ENCODE measurements around the gene FUT8.
"Not testable (repeated sequence)": the region's sequence is repeated elsewhere in the genome, so short reads cannot be mapped to it uniquely, and the experiment has no call there.

The FUT8 gene

GRCh38 chr14:65627315-65627714 is 214.8 kb downstream of the FUT8 start:
- no peak for DNase-seq

GRCh38 chr14:65628664-65629063 is 216.1 kb downstream of the FUT8 start:
- DNase-seq, result no peak

- DNase-seq, result no peak
Measured at GRCh38 chr14:65631040-65631439, 218.5 kb downstream of the FUT8 start.

- DNase-seq, result no peak
Measured at GRCh38 chr14:65632487-65632886, 220.0 kb downstream of the FUT8 start.

DNA sequence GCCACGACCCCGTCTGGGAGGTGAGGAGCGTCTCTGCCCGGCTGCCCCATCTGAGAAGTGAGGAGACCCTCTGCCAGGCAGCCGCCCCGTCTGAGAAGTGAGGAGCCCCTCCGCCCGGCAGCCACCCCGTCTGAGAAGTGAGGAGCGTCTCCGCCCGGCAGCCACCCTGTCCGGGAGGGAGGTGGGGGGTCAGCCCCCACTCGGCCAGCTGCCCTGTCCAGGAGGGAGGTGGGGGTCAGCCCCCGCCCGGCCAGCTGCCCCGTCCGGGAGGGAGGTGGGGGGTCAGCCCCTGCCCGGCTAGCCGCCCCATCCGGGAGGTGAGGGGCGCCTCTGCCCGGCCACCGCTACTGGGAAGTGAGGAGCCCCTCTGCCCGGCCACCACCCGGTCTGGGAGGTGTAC is 221.1 kb downstream of the FUT8 start:
- not testable (repeated sequence) for DNase-seq

DNA sequence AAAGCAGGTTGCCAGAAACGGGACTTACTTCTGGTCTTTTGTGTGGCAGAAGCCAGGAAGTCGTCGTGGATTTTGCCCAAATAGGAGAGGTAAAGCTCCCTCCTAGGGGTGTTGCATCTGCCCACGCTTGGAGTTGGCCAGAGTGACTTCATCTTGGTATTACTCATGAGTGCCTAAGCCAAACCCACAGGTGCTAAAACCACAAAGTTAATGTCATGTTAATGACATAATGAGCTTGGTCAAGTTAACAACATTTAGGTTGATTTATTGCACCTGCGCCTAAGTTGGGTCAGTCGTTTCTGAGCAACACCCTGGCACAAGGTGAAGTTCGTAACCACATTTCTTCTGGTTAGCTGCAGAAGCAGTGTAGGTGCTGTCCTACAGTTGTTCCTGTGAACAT is 225.2 kb downstream of the FUT8 start:
- no peak for DNase-seq

DNA sequence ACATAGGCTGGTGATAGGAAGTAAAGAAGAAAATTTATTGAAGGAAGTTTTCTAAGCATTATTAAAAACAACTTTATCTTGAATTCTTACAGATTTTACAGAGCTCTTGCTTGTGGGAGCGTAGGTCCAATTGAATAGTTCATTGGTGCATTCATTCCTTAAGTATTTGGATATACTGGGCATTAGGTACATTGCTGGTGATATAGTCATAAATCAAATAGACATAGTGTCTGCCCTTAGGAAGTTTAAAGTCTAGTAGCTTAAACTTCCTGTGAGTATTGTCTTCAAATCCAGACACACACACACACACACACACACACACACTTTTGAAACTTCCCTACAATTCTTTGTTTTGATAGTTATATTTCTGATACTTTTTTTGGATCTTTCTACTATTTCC is 226.7 kb downstream of the FUT8 start:
- DNase-seq, result no peak

DNA sequence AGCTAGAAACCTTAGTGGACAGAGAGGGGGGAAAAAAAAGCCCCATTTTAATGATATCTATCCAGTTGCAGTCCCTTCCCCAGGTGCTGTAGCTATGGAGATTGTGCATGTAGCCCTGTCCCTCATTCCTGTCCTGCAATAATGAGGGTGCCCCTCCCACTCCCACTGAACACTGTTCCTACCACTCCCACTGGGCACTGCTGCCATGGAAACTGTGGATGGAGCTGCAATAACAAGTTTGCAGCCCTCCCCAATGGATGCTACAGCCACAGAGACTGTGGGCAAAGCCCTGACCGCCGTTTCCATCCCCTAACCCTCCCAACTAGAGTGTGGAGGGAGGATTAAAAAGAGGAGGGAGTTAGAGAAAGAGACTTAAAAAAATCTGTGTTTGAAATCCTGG is 238.3 kb downstream of the FUT8 start:
- no peak for DNase-seq

GRCh38 chr14:65656554-65656953 is 244.0 kb downstream of the FUT8 start:
- DNase-seq, result no peak

DNA sequence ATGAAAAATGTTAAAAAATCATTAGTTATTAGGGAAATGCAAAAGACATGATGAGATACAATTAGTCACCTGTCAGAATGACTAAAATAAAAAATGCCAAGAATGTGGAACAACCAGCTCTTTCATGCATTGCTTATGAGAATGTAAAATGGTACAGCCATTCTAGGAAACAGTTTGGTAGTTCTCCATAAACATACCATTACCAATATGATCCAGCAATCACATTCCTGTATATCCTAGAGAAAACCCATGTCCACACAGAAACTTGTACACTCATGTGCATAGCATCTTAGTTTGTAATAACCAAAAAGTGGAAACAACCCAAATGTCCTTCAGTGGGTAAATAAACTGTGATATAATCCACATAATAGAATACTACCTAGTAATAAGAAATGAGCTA is 245.7 kb downstream of the FUT8 start:
- DNase-seq, result no peak

DNA sequence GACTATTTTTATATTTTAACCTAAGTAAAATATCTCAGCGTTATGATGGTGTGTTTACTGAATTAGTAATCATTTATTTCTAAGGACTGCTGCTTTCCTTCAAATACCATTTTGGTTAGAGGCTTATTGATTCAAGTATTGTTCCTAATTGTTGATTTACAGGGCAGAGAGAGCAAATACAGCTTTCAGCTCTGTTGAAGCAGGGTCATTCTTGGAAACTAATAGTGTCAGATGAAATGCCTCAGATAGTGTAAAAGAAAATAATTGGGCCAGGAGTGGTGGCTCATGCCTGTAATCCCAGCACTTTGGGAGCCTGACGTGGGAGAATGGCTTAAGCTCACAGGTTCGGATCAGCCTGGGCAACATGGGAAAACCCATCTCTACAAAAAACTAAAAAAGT is 249.3 kb downstream of the FUT8 start:
- no peak for DNase-seq

GRCh38 chr14:65664436-65664835 is 251.9 kb downstream of the FUT8 start:
- no peak for DNase-seq

GRCh38 chr14:65676361-65677014 is 264.0 kb downstream of the FUT8 start:
- DNase-seq, result no peak

DNA sequence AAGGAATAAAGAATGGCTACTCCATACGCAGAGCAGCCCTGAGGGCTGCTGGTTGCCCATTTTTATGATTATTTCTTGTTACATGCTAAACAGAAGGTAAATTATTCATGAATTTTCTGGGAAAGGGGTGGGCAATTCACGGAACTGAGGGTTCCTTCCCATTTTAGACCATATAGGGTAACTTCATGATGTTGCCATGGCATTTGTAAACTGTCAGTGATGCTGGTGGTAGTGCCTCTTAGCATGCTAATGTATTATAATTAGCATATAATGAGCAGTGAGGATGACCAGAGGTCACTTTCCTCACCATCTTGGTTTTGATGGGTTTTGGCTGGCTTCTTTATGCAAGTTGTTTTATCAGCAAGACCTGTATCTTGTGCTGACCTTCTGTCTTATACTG is 273.0 kb downstream of the FUT8 start:
- DNase-seq, result no peak

- DNase-seq, result no peak
Measured at GRCh38 chr14:65686761-65687160, 274.2 kb downstream of the FUT8 start.

DNA sequence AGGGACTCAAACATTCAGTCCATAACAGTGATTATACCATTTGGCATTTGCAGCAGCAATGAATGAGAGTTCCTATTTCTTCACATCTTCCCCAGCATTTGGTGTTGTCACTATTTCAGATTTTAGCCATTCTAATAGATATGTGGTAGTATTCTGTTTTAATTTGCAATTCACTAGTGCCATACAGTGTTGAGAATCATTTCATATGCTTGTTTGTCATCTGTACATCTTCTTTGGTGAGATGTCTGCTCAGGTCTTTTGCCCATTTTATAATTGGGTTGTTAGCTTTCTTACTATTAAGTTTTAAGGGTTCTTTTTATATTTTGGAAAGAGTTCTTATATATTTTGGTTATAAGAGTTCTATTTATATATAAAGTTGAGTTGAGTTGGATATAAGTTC is 276.5 kb downstream of the FUT8 start:
- DNase-seq, result no peak

GRCh38 chr14:65692566-65692965 is 280.0 kb downstream of the FUT8 start:
- not testable (repeated sequence) for DNase-seq

DNA sequence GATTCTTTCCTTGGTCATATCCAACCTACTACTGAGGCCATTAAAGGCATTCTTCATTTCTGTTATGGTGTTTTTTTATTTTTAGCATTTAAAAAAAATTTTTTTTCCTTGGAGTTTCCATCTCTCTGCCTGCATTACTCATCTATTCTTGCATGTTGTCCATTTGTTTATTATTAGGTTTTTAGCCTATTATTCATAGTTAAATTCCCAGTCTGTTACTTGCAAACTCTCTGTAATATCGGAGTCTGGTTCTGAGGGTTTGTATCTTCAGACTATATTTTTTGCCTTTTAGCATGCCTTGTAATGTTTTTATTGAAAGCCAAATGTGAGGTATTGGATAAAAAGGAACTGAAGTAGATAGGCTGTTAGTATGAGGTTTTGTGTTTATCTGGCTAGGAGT is 284.3 kb downstream of the FUT8 start:
- no peak for DNase-seq

DNA sequence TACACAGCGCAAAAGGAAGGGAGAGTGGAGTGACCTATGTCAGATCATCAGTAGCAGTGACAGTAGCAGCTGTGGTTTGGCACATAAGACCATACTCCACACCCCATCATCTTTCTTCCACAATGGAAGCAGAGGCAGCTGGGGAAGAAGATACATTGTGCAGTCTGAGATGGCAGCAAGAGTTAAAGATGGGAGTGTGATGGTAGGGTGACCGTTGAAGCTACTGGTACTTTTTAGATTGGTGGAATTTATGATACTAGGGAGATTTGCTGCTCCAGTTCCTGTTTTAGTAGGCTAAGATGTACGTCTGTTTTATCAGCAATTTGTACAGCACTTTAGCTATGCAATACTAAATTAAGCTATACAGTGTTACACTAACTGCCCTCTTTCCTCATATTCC is 291.0 kb downstream of the FUT8 start:
- DNase-seq, result no peak

DNA sequence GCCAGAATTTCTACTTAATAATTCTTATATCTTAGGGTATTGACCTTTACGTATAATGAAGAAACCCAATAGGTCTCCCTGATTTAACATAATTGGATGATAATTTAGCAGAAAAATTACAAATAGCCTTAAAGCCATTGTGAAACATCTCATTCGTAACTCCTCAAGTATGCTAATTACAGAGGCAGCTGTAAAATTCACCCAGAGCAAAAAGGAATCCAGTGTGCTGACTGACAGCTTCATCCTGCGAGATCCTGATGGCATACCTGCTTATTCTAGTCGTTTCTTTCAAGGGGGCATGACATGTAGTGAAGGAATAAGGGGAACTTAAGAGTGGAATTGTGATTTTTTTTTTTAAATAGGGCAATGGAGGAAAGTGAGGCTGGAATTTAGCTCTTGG is 291.5 kb downstream of the FUT8 start:
- DNase-seq, result no peak

DNA sequence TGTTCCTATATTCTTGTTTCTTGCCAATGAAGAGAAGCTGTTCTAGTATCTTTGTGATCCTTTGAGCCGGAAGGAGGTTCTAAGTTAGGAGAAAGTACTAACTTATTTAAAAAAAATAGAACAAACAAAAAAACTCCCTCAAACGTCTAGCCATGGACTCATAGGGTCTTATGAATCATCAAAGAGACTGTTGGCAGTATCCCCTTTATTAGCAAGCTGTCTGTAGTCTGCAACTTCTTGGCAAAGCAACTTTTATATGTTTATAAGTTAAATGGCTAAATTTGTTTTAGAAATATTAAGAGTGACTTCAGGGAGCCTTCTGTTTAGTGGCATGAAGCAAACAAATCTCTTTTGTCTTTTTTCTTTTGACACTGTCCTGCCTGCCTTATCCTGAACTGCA is 291.9 kb downstream of the FUT8 start:
- DNase-seq, result no peak

- DNase-seq, result no peak
Measured at GRCh38 chr14:65704850-65705249, 292.3 kb downstream of the FUT8 start.

DNA sequence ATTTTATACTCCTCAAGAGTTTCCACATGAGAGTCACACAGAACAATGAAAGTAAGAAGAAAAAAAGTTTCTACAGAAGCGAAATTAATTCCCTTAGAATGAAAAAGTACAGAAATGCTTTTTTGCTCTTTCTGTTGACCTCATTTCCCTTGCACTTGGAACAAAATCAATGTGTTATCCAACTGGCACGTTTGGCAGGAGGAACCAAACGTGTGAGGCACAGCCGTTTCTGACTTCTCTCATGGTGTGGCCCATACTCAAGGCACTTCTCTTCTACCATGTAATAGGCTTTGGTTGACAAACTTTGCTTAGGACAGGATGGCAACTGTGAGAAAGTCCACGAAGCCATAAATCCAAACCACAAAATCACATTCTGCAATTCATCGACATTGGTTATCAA is 297.0 kb downstream of the FUT8 start:
- no peak for DNase-seq

DNA sequence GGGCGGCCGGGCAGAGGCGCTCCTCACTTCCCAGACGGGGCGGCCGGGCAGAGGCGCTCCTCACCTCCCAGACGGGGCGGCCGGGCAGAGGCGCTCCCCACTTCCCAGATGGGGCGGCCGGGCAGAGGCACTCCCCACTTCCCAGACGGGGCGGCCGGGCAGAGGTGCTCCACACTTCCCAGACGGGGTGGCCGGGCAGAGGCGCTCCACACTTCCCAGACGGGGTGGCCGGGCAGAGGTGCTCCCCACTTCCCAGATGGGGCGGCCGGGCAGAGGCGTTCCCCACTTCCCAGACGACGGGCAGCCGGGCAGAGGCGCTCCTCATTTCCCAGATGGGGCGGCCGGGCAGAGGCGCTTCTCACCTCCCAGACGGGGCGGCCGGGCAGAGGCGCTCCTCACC is 304.3 kb downstream of the FUT8 start:
- DNase-seq, result not testable (repeated sequence)

GRCh38 chr14:65717384-65717915 is 304.9 kb downstream of the FUT8 start:
- not testable (repeated sequence) for DNase-seq
